ENCODE data around the gene HYI. TPM values are rescaled to one million over a fixed set of nuclear protein-coding genes. Genes with fewer than 3 reads are reported as not detected.
"Not testable (repeated sequence)": the region's sequence is repeated elsewhere in the genome, so short reads cannot be mapped to it uniquely, and the experiment has no call there.

HYI gene
- total and polyA plus RNA-seq, 10 donors = 23.2 to 67.2 (median 40.7) TPM

DNA sequence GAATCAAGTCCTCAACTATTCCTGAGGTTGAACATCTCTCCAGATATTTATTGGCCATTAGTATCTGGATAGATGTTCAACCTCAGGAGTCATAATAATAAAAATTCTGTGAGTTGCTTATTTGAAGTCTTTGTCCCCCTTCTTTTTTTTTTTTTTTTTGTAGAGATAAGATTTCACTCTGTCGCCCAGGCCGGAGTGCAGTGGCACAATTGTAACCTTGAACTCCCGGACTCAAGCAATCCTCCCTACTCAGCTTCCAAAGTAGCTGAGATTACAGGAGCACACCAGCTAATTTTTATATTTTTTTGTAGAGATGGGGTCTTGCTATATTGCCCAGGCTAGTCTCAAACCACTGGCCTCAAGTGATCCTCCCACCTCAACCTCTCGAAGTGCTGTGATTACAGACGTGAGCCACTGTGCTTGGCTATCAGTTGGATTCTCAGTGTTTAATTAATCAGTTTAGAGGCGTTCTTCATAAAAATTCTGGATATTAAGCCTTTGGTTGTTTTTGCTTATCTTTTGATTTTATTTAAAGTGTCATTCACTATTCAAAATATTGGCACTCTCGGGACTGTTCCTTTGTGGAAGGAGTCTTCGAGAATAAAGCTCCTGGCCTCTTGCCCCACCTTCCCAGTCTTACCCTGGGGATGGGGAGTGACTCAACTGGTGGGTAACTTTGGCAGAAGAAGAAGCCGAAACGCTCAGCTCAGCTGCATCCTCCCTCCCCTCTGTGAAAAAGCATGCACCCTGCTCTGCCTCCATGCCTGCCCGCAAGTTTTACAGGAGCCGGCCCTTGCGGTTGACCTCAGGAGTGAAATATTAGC lies 11.2 kb upstream of the HYI start:
- no peak for DNase-seq
- Histone ChIP-seq H3K4me1 (no peaks in the 10 kb centered on the region), H3K27ac (no peak overlapping the region), H3K27me3 (replicated peaks in 1 of 7) (no peaks in the 10 kb centered on the region), H3K4me3 (no peak overlapping the region), H3K36me3 (no peaks in the 10 kb centered on the region), H3K9me3 (no peaks in the 10 kb centered on the region)
- TF ChIP-seq, protein P1, sequence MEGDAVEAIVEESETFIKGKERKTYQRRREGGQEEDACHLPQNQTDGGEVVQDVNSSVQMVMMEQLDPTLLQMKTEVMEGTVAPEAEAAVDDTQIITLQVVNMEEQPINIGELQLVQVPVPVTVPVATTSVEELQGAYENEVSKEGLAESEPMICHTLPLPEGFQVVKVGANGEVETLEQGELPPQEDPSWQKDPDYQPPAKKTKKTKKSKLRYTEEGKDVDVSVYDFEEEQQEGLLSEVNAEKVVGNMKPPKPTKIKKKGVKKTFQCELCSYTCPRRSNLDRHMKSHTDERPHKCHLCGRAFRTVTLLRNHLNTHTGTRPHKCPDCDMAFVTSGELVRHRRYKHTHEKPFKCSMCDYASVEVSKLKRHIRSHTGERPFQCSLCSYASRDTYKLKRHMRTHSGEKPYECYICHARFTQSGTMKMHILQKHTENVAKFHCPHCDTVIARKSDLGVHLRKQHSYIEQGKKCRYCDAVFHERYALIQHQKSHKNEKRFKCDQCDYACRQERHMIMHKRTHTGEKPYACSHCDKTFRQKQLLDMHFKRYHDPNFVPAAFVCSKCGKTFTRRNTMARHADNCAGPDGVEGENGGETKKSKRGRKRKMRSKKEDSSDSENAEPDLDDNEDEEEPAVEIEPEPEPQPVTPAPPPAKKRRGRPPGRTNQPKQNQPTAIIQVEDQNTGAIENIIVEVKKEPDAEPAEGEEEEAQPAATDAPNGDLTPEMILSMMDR (IDR thresholded peaks at IDR 0.05 in 8 of 11, conservative IDR thresholded peaks at IDR 0.05 in 3 of 11) = no peak
- TF ChIP-seq POLR2AphosphoS5 (IDR thresholded peaks at IDR 0.05) = no peak
- TF ChIP-seq POLR2A (IDR thresholded peaks at IDR 0.05) = no peak
- WGBS, 5 donors = 83 to 93% (median 85%) methylated on average over 13 of the region's 13 CpGs
- intact Hi-C loops (cut with DNase I; ENCODE audit: low total_unique reads) = no loop called here

DNA sequence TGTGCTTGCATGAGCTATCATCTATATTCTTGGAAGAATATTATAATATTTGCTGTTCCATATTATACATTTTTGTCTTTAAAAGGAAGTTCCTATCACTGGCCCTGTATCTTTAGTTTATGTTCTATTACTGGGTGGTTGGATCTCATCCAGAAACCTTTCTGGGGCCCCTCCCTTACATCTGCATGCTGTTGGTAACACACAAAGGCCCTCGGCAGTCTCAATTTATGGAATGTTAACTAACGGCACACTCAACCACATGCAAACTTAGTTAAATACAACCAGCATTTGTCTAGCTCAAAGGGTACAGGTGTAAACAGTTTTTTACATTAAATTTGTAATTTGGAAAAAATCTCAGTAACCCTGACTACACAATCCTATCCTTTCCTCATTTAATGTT lies 9.7 kb upstream of the HYI start:
- Histone ChIP-seq H3K9me3 (no peaks in the 10 kb centered on the region), H3K4me3 (no peak overlapping the region), H3K4me1 (no peaks in the 10 kb centered on the region), H3K27me3 (replicated peaks in 1 of 7) (no peaks in the 10 kb centered on the region), H3K36me3 (no peaks in the 10 kb centered on the region), H3K27ac (no peak overlapping the region)
- intact Hi-C loops (cut with DNase I; ENCODE audit: low total_unique reads) = no loop called here
- TF ChIP-seq POLR2AphosphoS5 (IDR thresholded peaks at IDR 0.05) (no peak), POLR2A (IDR thresholded peaks at IDR 0.05) (no peak)
- TF ChIP-seq, protein P1 (IDR thresholded peaks at IDR 0.05 in 8 of 11, conservative IDR thresholded peaks at IDR 0.05 in 3 of 11) = no peak
- no peak for DNase-seq
- WGBS, 5 donors = 64 to 87% (median 74%) methylated on average over 2 of the region's 2 CpGs

DNA sequence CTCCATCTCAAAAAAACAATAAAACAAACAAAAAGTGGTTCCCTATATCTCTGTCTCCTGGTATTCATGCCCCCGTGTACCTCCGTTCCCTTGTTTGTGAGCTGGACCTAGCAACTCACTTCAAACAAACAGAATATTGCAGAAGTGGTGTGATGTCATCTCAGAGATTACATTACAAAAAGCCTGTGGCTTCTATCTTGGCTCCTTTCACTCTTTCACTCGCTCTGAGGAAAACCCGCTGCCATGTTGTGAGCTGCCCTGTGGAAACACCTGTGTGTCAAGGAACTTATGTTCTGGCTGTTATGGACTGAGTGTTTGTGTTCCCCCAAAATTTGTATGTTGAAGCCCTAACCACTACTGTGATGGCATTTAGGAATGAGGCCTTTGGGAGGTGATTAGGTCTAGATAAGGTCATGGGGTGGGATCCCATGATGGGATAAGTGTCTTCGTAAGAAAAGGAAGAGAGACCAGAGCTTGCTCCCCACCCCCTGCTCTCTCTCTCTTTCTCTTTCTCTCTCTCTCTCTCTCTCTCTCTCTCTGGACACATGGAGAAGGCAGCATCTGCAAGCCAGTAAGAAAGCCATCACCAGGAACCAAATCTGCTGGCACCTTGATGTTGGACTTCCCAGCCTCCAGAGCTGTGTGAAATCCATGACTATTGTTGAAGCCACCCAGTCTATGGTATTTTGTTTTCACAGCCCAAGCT lies 7.4 kb upstream of the HYI start:
- intact Hi-C loops (cut with DNase I; ENCODE audit: low total_unique reads) = no loop called here
- TF ChIP-seq POLR2A (IDR thresholded peaks at IDR 0.05) (no peak), POLR2AphosphoS5 (IDR thresholded peaks at IDR 0.05) (no peak)
- TF ChIP-seq, protein P1 (IDR thresholded peaks at IDR 0.05 in 8 of 11, conservative IDR thresholded peaks at IDR 0.05 in 3 of 11) = no peak
- no peaks in the 10 kb centered on the region for H3K27me3 ChIP-seq (replicated peaks in 1 of 7)
- WGBS, 5 donors = 78 to 91% (median 87%) methylated on average over 5 of the region's 5 CpGs
- no peak overlapping the region for H3K27ac ChIP-seq
- no peaks in the 10 kb centered on the region for H3K4me1 ChIP-seq
- H3K4me3 ChIP-seq = no peak overlapping the region
- no peak for DNase-seq
- H3K36me3 ChIP-seq = no peaks in the 10 kb centered on the region
- H3K9me3 ChIP-seq = no peaks in the 10 kb centered on the region

DNA sequence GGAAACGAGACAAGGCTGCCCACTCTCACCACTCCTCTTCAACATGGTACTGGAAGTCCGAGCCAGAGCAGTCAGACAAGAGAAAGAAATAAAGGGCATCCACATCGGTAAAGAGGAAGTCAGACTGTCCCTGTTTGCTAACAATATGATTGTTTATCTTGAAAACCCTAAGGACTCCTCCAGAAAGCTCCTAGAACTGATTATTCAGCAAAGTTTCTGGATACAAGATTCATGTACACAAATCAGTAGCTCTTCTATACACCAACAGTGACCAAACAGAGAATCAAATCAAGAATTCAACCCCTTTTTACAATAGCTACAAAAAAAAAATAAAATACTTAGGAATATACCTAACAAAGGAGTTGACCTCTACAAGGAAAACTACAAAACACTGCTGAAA lies 4.6 kb upstream of the HYI start:
- H3K4me3 ChIP-seq; H3K9me3 ChIP-seq; H3K27ac ChIP-seq; H3K36me3 ChIP-seq; intact Hi-C loops (cut with DNase I; ENCODE audit: low total_unique reads); H3K27me3 ChIP-seq (replicated peaks in 1 of 7); DNase-seq: not testable (repeated sequence)
- 66 to 85% (median 75%) methylated on average over 3 of the region's 3 CpGs for WGBS, 5 donors
- H3K4me1 ChIP-seq = peaks cover 0 to 17% (median 13%) of the 10 kb centered on the region in 6 donors

Data from spleen (tissue), 11 donors.